Hepatocyte (in vitro differentiated cells): ENCODE data around the gene UBAP2L. TPM values are rescaled to one million over a fixed set of nuclear protein-coding genes. Genes with fewer than 3 reads are reported as not detected.

ENCODE experiments used
- DNase-seq: peaks from one replicate; pipeline ENCODE4 v3.0.0-alpha.2; 2016; ENCODE audit warnings: low spot score
- H2AFZ ChIP-seq: fragments of 200-600 bp; sonication (generic); 2 replicates; pipeline ENCODE4 v1.6.0; 2016; ENCODE audit warnings: antibody characterized with exemption, mild to moderate bottlenecking
- H3K27ac ChIP-seq: fragments of 200-600 bp; sonication (generic); 2 replicates; pipeline ENCODE4 v1.5.1; 2016; ENCODE audit warnings: mild to moderate bottlenecking
- H3K27me3 ChIP-seq: fragments of 200-600 bp; sonication (generic); 2 replicates; pipeline ENCODE4 v1.6.1; 2016
- H3K36me3 ChIP-seq: fragments of 200-600 bp; sonication (generic); replicated peaks from 2 replicates; pipeline ENCODE4 v1.5.1; 2016; ENCODE audit warnings: low read depth; ENCODE audit not compliant: insufficient read depth
- H3K4me1 ChIP-seq: fragments of 200-600 bp; sonication (generic); 2 replicates; pipeline ENCODE4 v1.5.1; 2016; ENCODE audit warnings: mild to moderate bottlenecking, moderate library complexity; ENCODE audit not compliant: insufficient read depth
- H3K4me2 ChIP-seq: fragments of 200-600 bp; sonication (generic); 2 replicates; pipeline ENCODE4 v1.6.0; 2016
- H3K4me3 ChIP-seq: fragments of 200-600 bp; sonication (generic); 2 replicates; pipeline ENCODE4 v1.5.1; 2016; ENCODE audit warnings: mild to moderate bottlenecking
- H3K79me2 ChIP-seq: fragments of 200-600 bp; sonication (generic); 2 replicates; pipeline ENCODE4 v1.6.0; 2017; ENCODE audit warnings: mild to moderate bottlenecking
- H3K9me2 ChIP-seq: fragments of 200-600 bp; sonication (generic); replicated peaks from 2 replicates; pipeline ENCODE4 v1.6.0; 2017; ENCODE audit warnings: mild to moderate bottlenecking; ENCODE audit not compliant: insufficient read depth
- H3K9me3 ChIP-seq: fragments of 200-600 bp; sonication (generic); 2 replicates; pipeline ENCODE4 v1.5.1; 2016; ENCODE audit warnings: low read depth, mild to moderate bottlenecking
- H4K20me1 ChIP-seq: fragments of 200-600 bp; sonication (generic); 2 replicates; pipeline ENCODE4 v1.6.0; 2016; ENCODE audit warnings: mild to moderate bottlenecking; ENCODE audit not compliant: insufficient read depth, poor library complexity, severe bottlenecking
- CTCF ChIP-seq: fragments of 200-600 bp; sonication (generic); IDR thresholded peaks from 2 replicates; pipeline ENCODE4 v1.5.1; 2016; ENCODE audit warnings: antibody characterized with exemption, mild to moderate bottlenecking; ENCODE audit not compliant: poor library complexity
- EZH2 ChIP-seq: fragments of 200-600 bp; sonication (generic); IDR thresholded peaks from 2 replicates; pipeline ENCODE4 v1.6.1; 2016; ENCODE audit warnings: antibody characterized with exemption, mild to moderate bottlenecking, borderline replicate concordance
- EZH2phosphoT487 ChIP-seq: fragments of 200-600 bp; sonication (generic); IDR thresholded peaks from one replicate; pipeline ENCODE4 v1.6.1; 2018; ENCODE audit warnings: antibody characterized with exemption, mild to moderate bottlenecking, low read depth, moderate library complexity; ENCODE audit not compliant: unreplicated experiment, severe bottlenecking
- WGBS: methylation state at CpG from one replicate; pipeline ENCODE4 v1.1.6; 2016; ENCODE audit warnings: low lambda C conversion rate; ENCODE audit errors: missing lambda C conversion rate; 5-methylcytosine and 5-hydroxymethylcytosine counted together
- polyA plus RNA-seq: library from polyadenylated mRNA; unstranded; fragments of >200 nt; fragmentation: Nextera tagmentation; extraction: Ambion mirVana; gene quantifications from 2 replicates; pipeline ENCODE4 v1.2.1, GENCODE V29; 2016
- total RNA-seq: library from RNA; depleted of rRNA; stranded (reverse); fragments of >200 nt; gene quantifications from 2 replicates; pipeline ENCODE4 v1.2.3, GENCODE V29; 2014

UBAP2L gene
- total and polyA plus RNA-seq, 2 experiments from 2014 or later = 103 to 119 TPM

- Histone ChIP-seq H3K79me2 (peaks cover 16% of the 10 kb centered on the region), H4K20me1 (peaks cover 4% of the 10 kb centered on the region), H3K36me3 (peaks cover 6% of the 10 kb centered on the region), H3K4me3 (no peak overlapping the region), H3K9me2 (no peaks in the 10 kb centered on the region), H3K9me3 (no peaks in the 10 kb centered on the region), H3K27ac (no peak overlapping the region), H2AFZ (no peak overlapping the region), H3K27me3 (no peaks in the 10 kb centered on the region), H3K4me2 (no peak overlapping the region), H3K4me1 (no peaks in the 10 kb centered on the region)
- 100% methylated on average over 5 of the region's 5 CpGs for WGBS
- DNase-seq = no peak
- TF ChIP-seq EZH2 (no peak), EZH2phosphoT487 (no peak), CTCF (no peak)
These were observed 11.9 kb upstream of the UBAP2L start for GRCh38 chr1:154208677-154209388.

- no peak for DNase-seq
- no peaks in the 10 kb centered on the region for H3K9me3 ChIP-seq
- H3K4me3 ChIP-seq = no peak overlapping the region
- H3K4me1 ChIP-seq = no peaks in the 10 kb centered on the region
- TF ChIP-seq EZH2phosphoT487 (no peak), CTCF (no peak), EZH2 (no peak)
- no peak overlapping the region for H3K4me2 ChIP-seq
- H3K79me2 ChIP-seq = peaks cover 45% of the 10 kb centered on the region
- peaks cover 11% of the 10 kb centered on the region for H4K20me1 ChIP-seq
- no peaks in the 10 kb centered on the region for H3K27me3 ChIP-seq
- H3K36me3 ChIP-seq = peaks cover 7% of the 10 kb centered on the region
- no peak overlapping the region for H3K27ac ChIP-seq
- H3K9me2 ChIP-seq = no peaks in the 10 kb centered on the region
- H2AFZ ChIP-seq = no peak overlapping the region
- WGBS = 97% methylated on average over 10 of the region's 10 CpGs
These were observed 8.7 kb upstream of the UBAP2L start for GRCh38 chr1:154212083-154212482.

DNA sequence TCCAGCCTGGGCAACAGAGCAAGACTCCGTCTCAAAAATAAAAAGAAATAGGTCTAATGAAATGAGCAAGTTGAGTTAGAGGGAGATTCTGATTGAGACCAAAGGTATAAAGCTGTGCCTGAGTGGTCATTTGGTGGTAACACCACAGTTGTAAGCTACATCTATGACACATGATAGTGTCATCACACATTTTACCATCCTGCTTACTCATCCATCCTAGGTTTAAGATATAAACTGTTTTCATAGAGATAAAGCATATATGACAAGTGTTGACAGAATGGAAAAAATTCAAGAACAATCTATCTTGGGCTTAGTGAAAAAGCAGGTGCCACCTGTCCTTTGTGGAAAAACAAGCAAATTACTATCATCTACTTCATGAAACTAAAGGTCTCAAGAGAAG lies 7.5 kb upstream of the UBAP2L start:
- Histone ChIP-seq H3K36me3 (peaks cover 7% of the 10 kb centered on the region), H4K20me1 (peaks cover 15% of the 10 kb centered on the region), H3K27ac (no peak overlapping the region), H3K4me2 (no peak overlapping the region), H2AFZ (no peak overlapping the region), H3K4me3 (no peak overlapping the region), H3K79me2 (peaks cover 57% of the 10 kb centered on the region), H3K9me2 (no peaks in the 10 kb centered on the region), H3K9me3 (no peaks in the 10 kb centered on the region), H3K27me3 (no peaks in the 10 kb centered on the region), H3K4me1 (peaks cover 1% of the 10 kb centered on the region)
- WGBS = 93% methylated on average over 1 of the region's 1 CpG
- no peak for DNase-seq
- TF ChIP-seq EZH2phosphoT487 (no peak), CTCF (no peak), EZH2 (no peak)
